PC-9 (cell line): ENCODE measurements around the gene ADGRE3.

ENCODE experiments used
- CTCF ChIP-seq: fragments of 200-600 bp; sonication (generic); conservative IDR thresholded peaks from 2 replicates; pipeline ENCODE4 v1.6.1; 2017; ENCODE audit warnings: mixed run types, antibody characterized with exemption, mild to moderate bottlenecking, moderate library complexity
- EZH2 ChIP-seq: fragments of 200-600 bp; sonication (generic); IDR thresholded peaks from 2 replicates; pipeline ENCODE4 v1.8.0; 2017; ENCODE audit warnings: antibody characterized with exemption, low read depth

- TF ChIP-seq CTCF (no peak), EZH2 (no peak)
Observed at GRCh38 chr19:14654786-14655560, 19.7 kb downstream of the ADGRE3 start.
